Spleen (tissue), 11 donors: ENCODE data around the gene CPN2. TPM values are rescaled to one million over a fixed set of nuclear protein-coding genes. Genes with fewer than 3 reads are reported as not detected.

Experiments used
- DNase-seq: peaks from one replicate; pipeline ENCODE4 v3.0.0-alpha.2; 2020
- H3K27ac ChIP-seq, 8 donors: fragments of 200-600 bp; sonication (generic) in 7 of 8; 1 replicate in 4 of 8; 2 replicates in 4 of 8; pipeline versions ENCODE4 v1.5.0 to v1.8.0; 2016 to 2021; ENCODE audit warnings: inconsistent platforms in 4 of 8, mild to moderate bottlenecking in 4 of 8, moderate library complexity in 1 of 8
- H3K27me3 ChIP-seq, 7 donors: fragments of 200-600 bp; sonication (generic) in 6 of 7; replicated peaks in 1 of 7; 1 replicate in 4 of 7; 2 replicates in 3 of 7; pipeline versions ENCODE4 v1.5.0 to v1.8.0; 2016 to 2021; ENCODE audit warnings: inconsistent platforms in 3 of 7, mild to moderate bottlenecking in 1 of 7
- H3K36me3 ChIP-seq, 6 donors: fragments of 200-600 bp; sonication (generic) in 5 of 6; 1 replicate in 4 of 6; 2 replicates in 2 of 6; pipeline versions ENCODE4 v1.5.0 to v1.8.0; 2016 to 2021; ENCODE audit warnings: inconsistent platforms in 2 of 6
- H3K4me1 ChIP-seq, 6 donors: fragments of 200-600 bp; sonication (generic) in 5 of 6; 1 replicate in 3 of 6; 2 replicates in 3 of 6; pipeline versions ENCODE4 v1.5.0 to v1.8.0; 2016 to 2021; ENCODE audit warnings: inconsistent platforms in 3 of 6
- H3K4me3 ChIP-seq, 8 donors: fragments of 200-600 bp; sonication (generic) in 7 of 8; 1 replicate in 4 of 8; 2 replicates in 4 of 8; pipeline versions ENCODE4 v1.5.0 to v1.8.0; 2016 to 2021; ENCODE audit warnings: inconsistent platforms in 4 of 8, mild to moderate bottlenecking in 4 of 8, moderate library complexity in 2 of 8
- H3K9me3 ChIP-seq, 8 donors: fragments of 200-600 bp; sonication (generic) in 7 of 8; 1 replicate in 4 of 8; 2 replicates in 4 of 8; pipeline versions ENCODE4 v1.5.0 to v1.8.0; 2016 to 2021; ENCODE audit warnings: inconsistent platforms in 4 of 8
- POLR2A ChIP-seq, 3 donors: fragments of 450-650 bp; IDR thresholded peaks; one replicate each; pipeline ENCODE4 v1.5.1; 2017; ENCODE audit warnings: antibody characterized with exemption in 3 of 3, mild to moderate bottlenecking in 1 of 3
- POLR2AphosphoS5 ChIP-seq, 3 donors: sonication (generic); formaldehyde crosslinking; IDR thresholded peaks; one replicate each; pipeline ENCODE4 v1.5.1; 2017; ENCODE audit warnings: antibody characterized with exemption in 3 of 3
- WGBS, 5 donors: extraction: QIAGEN DNeasy Blood & Tissue Kit in 3 of 5; methylation state at CpG; one replicate each; pipeline versions ENCODE4 v1.1.5 to v1.1.7; 2013 to 2018; 5-methylcytosine and 5-hydroxymethylcytosine counted together
- intact Hi-C: fragments of 100-400 bp; cut with DNase I; formaldehyde crosslinking; loops from one replicate; pipeline ENCODE4 v1.15.0; 2023; ENCODE audit warnings: low total_unique reads
- polyA plus RNA-seq, 3 donors: library from polyadenylated mRNA; stranded (reverse); fragments of 200-250 nt; gene quantifications; one replicate each; pipeline ENCODE4 v1.2.1, GENCODE V29; 2013
- total RNA-seq, 7 donors: library from RNA; depleted of rRNA in 3 of 7; stranded (reverse); fragments of >200 nt in 3 of 7; fragmentation: NEBNext Ultra II Directional in 4 of 7; extraction: Animal tissue kit (Norgen Biotek cat#: 25700) in 4 of 7; gene quantifications; one replicate each; pipeline versions ENCODE4 v1.1.0 to v1.2.1, GENCODE V29; 2016 to 2021
- TF ChIP-seq, protein P1 (sequence below), 11 experiments: fragments of 200-600 bp in 7 of 11; fragments of 450-650 bp in 4 of 11; sonication (generic) in 4 of 11; IDR thresholded peaks in 8 of 11; conservative IDR thresholded peaks in 3 of 11; 1 replicate in 7 of 11; 2 replicates in 4 of 11; pipeline versions ENCODE4 v1.4.0 to v1.8.0; 2016 to 2021; ENCODE audit warnings: antibody characterized with exemption in 11 of 11, inconsistent platforms in 4 of 11, mild to moderate bottlenecking in 1 of 11
- donor health status: healthy with polysubstance abuse.
- donor health status: DM: no; HTN: no; CAD: no; lungs with moderate emphysema.
- donor health status: DM: no; HTN: no; CAD: no.
- donor health status: Bipolar disorder and iron deficiency.
- donor health status: healthy.
- donor health status: DM: no; HTN: no; CAD: no.
- donor health status: DM: yes; HTN: yes; CAD: no.

The CPN2 gene
- total and polyA plus RNA-seq, 10 donors, result 0.26 to 4.4 (median 0.76) TPM

DNA sequence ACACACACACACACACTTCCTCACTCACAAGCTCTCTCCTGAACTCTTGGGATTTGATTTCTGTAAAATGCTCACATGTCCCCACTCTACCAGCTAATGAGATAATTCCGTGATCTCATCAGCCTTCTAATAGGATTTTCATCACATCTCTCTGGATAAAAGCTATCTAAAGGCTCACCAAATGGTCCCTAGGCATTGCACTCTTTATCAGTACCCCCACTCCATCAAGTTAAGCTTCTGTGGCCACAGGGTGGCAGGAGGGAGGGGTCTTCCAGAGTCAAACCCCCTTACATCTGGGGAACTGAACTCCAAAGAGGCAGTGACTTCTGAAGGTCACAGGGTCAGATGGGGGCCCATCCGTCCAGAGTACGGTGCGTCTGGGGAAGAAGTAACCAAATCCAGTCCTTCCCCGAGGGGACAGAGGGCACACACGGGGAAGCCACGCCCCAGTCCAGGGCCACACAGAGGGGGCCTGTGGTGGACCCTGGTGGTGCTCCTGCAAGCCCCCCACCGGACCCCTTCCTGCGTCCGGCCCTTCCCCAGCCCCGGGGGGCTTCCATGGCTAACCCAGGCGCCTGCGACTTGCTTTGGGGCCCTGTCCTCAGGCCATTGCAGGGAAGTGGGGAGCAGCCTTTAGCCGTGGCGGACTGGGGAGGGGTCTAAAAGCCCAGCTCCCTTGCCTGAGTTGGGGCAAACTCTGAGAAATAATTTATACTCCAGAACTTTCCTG lies 25.5 kb downstream of the CPN2 start:
- Histone ChIP-seq H3K27ac (no peak overlapping the region), H3K4me3 (no peak overlapping the region), H3K36me3 (no peaks in the 10 kb centered on the region), H3K9me3 (no peaks in the 10 kb centered on the region), H3K4me1 (peaks cover 0 to 19% (median 3%) of the 10 kb centered on the region in 6 donors), H3K27me3 (peaks cover 0 to 38% (median 0%) of the 10 kb centered on the region in 7 donors)
- intact Hi-C loops, result no loop called here
- DNase-seq, result no peak
- 78 to 90% (median 83%) methylated on average over 6 to 15 of the region's 15 CpGs for WGBS, 5 donors
- TF ChIP-seq, protein P1, sequence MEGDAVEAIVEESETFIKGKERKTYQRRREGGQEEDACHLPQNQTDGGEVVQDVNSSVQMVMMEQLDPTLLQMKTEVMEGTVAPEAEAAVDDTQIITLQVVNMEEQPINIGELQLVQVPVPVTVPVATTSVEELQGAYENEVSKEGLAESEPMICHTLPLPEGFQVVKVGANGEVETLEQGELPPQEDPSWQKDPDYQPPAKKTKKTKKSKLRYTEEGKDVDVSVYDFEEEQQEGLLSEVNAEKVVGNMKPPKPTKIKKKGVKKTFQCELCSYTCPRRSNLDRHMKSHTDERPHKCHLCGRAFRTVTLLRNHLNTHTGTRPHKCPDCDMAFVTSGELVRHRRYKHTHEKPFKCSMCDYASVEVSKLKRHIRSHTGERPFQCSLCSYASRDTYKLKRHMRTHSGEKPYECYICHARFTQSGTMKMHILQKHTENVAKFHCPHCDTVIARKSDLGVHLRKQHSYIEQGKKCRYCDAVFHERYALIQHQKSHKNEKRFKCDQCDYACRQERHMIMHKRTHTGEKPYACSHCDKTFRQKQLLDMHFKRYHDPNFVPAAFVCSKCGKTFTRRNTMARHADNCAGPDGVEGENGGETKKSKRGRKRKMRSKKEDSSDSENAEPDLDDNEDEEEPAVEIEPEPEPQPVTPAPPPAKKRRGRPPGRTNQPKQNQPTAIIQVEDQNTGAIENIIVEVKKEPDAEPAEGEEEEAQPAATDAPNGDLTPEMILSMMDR (IDR thresholded peaks at IDR 0.05 in 8 of 11, conservative IDR thresholded peaks at IDR 0.05 in 3 of 11), result no peak
- TF ChIP-seq POLR2A (IDR thresholded peaks at IDR 0.05), result no peak
- TF ChIP-seq POLR2AphosphoS5 (IDR thresholded peaks at IDR 0.05), result no peak

DNA sequence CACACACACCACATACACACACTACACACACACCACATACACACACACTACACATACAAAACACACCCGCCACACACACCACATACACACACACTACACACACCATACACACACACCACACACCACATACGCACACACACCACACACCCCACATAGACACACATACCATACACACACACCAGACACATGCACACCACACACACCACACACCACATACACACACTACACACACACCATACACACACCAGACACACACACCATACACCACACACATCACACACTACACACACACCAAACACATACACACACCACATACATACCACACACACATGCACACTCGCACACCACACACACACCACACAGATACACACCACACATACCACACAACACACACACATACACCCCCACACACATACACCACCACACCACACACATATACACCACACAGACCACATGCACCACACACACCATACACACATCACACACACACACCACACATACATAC lies 26.3 kb downstream of the CPN2 start:
- Histone ChIP-seq H3K27ac (no peak overlapping the region), H3K9me3 (peaks cover 0 to 2% (median 0%) of the 10 kb centered on the region in 8 donors), H3K27me3 (peaks cover 0 to 40% (median 0%) of the 10 kb centered on the region in 7 donors), H3K36me3 (no peaks in the 10 kb centered on the region), H3K4me3 (no peak overlapping the region), H3K4me1 (peaks cover 0 to 19% (median 3%) of the 10 kb centered on the region in 6 donors)
- TF ChIP-seq POLR2A (IDR thresholded peaks at IDR 0.05) (no peak), POLR2AphosphoS5 (IDR thresholded peaks at IDR 0.05) (no peak)
- TF ChIP-seq, protein P1 (IDR thresholded peaks at IDR 0.05 in 8 of 11, conservative IDR thresholded peaks at IDR 0.05 in 3 of 11), result no peak
- WGBS, 5 donors, result 89 to 98% (median 96%) methylated on average over 3 of the region's 3 CpGs
- intact Hi-C loops, result no loop called here
- DNase-seq, result no peak

DNA sequence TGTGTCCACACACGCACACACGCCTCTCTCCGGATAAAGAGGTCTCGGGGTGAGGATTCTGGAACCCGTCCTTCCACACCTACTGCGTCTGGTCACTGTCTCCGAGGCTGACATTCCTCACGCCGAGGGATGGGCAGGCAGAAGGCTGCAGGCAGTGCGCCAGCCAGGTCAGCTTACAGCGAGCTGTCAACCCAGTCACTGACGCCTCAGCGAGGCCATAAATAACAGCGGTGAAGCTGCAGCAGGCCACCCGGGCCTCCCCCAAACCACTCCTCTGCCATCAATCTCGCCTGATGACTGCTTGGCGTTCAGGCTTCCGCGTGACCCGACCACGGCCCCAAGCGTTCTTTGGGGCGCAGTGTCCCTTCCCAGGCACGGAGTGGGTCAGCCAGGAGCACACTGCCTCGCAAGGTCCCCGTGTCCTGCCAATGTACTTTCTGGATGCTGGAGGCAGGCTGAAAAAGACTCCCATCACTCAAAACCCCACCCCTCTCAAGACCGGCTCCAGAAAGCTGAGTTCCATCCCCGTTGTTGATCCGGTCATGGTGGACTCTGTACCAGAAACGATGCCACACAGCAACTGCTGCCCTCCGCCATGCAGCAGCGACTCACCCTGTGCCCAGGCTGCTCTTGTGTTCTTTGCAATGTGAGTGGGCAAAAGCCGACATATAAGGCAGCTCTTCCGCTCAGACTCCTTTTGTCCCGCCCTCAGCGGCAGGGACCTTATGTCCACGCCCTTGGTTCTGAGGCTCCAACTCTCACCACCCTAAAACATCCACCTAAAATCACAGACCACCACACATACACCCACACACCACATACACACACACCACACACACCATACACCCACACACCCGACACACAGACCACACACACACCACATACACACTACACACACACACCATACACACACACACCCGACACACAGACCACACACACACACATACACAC lies 27.1 kb downstream of the CPN2 start:
- H3K36me3 ChIP-seq, result no peaks in the 10 kb centered on the region
- peaks cover 0 to 19% (median 3%) of the 10 kb centered on the region in 6 donors for H3K4me1 ChIP-seq
- peaks cover 0 to 11% (median 5%) of the 10 kb centered on the region in 8 donors for H3K9me3 ChIP-seq
- intact Hi-C loops, result no loop called here
- 22 to 35% (median 24%) methylated on average over 31 to 39 of the region's 39 CpGs for WGBS, 5 donors
- H3K4me3 ChIP-seq, result peak overlapping the region; percentile 0 to 55 (median 18)
- TF ChIP-seq POLR2AphosphoS5 (IDR thresholded peaks at IDR 0.05), result peak in 2 of 3 donors; percentile 35 to 68
- no peak for TF ChIP-seq POLR2A (IDR thresholded peaks at IDR 0.05)
- H3K27me3 ChIP-seq, result peaks cover 0 to 44% (median 0%) of the 10 kb centered on the region in 7 donors
- peak overlapping the region in 1 of 8 donors; percentile 7 for H3K27ac ChIP-seq
- no peak for DNase-seq

DNA sequence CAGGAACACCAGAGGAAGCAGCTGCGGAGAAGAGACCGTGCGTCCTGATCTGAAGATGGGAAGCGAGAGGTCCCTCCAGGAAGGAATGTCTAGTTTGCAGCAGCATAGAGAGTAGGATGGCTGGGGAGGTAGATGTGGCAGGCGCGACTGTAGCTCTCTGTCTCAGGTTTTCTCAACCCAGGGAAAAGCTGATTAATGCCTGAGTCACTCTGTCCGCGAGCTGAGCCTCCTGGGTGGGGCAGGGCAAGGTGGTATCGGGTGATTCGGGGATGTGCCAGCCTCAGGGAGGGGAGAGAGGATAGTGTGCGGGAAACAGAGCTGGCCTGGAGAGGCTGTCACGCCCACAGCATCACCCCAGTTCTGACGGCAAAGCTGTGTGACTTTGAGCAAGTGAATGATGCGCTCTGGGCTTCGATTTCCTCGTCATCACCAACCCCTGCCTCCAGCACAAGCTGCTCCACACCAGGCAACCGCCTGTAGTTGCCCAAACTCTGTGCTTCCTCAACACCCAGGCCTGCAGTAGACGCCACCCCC lies 28.4 kb downstream of the CPN2 start:
- intact Hi-C loops, result no loop called here
- 67 to 75% (median 70%) methylated on average over 17 to 18 of the region's 18 CpGs for WGBS, 5 donors
- Histone ChIP-seq H3K36me3 (no peaks in the 10 kb centered on the region), H3K27ac (no peak overlapping the region), H3K9me3 (peaks cover 0 to 21% (median 15%) of the 10 kb centered on the region in 8 donors), H3K27me3 (peaks cover 0 to 56% (median 3%) of the 10 kb centered on the region in 7 donors), H3K4me1 (peaks cover 0 to 19% (median 3%) of the 10 kb centered on the region in 6 donors), H3K4me3 (peak overlapping the region in 1 of 8 donors; percentile 35)
- TF ChIP-seq POLR2A (IDR thresholded peaks at IDR 0.05), result no peak
- no peak for TF ChIP-seq POLR2AphosphoS5 (IDR thresholded peaks at IDR 0.05)
- TF ChIP-seq, protein P1 (IDR thresholded peaks at IDR 0.05 in 8 of 11, conservative IDR thresholded peaks at IDR 0.05 in 3 of 11), result no peak
- no peak for DNase-seq
